OCI-LY1 (cell line): ENCODE data around the gene CDC42BPB.

Source experiments
- H2AFZ ChIP-seq: fragments of 200-600 bp; sonication (generic), shearing (Covaris generic); 2 replicates; pipeline ENCODE4 v1.6.0; 2014; ENCODE audit warnings: antibody characterized with exemption, mild to moderate bottlenecking, low read length
- H3F3A ChIP-seq: fragments of 200-600 bp; sonication (generic), shearing (Covaris generic); 2 replicates; pipeline ENCODE4 v1.6.0; 2014; ENCODE audit warnings: mild to moderate bottlenecking, antibody characterized with exemption, low read length, moderate library complexity; ENCODE audit not compliant: insufficient read depth
- H3K27ac ChIP-seq: fragments of 200-600 bp; sonication (generic); 2 replicates; pipeline ENCODE4 v1.5.1; 2014; ENCODE audit warnings: low read length, mixed run types, mild to moderate bottlenecking, low read depth; ENCODE audit not compliant: poor library complexity, severe bottlenecking
- H3K27me3 ChIP-seq: fragments of 200-600 bp; sonication (generic); 2 replicates; pipeline ENCODE4 v1.6.0; 2014; ENCODE audit warnings: antibody characterized with exemption, mild to moderate bottlenecking, low read length, moderate library complexity; ENCODE audit not compliant: insufficient read depth
- H3K36me3 ChIP-seq: fragments of 200-600 bp; sonication (generic); 2 replicates; pipeline ENCODE4 v1.6.1; 2014; ENCODE audit warnings: mild to moderate bottlenecking, antibody characterized with exemption, low read length, moderate library complexity, mixed read lengths; ENCODE audit not compliant: insufficient read depth
- H3K4me1 ChIP-seq: fragments of 200-600 bp; sonication (generic); 2 replicates; pipeline ENCODE4 v1.5.1; 2014; ENCODE audit warnings: mild to moderate bottlenecking, low read length, moderate library complexity; ENCODE audit not compliant: insufficient read depth, severe bottlenecking
- H3K4me2 ChIP-seq: fragments of 200-600 bp; sonication (generic), shearing (Covaris generic); 2 replicates; pipeline ENCODE4 v1.6.1; 2014; ENCODE audit warnings: low read length
- H3K4me3 ChIP-seq: fragments of 200-600 bp; sonication (generic); 2 replicates; pipeline ENCODE4 v1.5.1; 2014; ENCODE audit warnings: low read length, low read depth, mild to moderate bottlenecking, mixed read lengths; ENCODE audit not compliant: poor library complexity, severe bottlenecking
- H3K79me2 ChIP-seq: fragments of 200-600 bp; shearing (Covaris generic); 2 replicates; pipeline ENCODE4 v1.6.1; 2016; ENCODE audit warnings: mixed run types, low read length, mixed read lengths; ENCODE audit not compliant: insufficient read depth
- H3K9ac ChIP-seq: fragments of 200-600 bp; sonication (generic), shearing (Covaris generic); 2 replicates; pipeline ENCODE4 v1.6.1; 2014; ENCODE audit warnings: mild to moderate bottlenecking, low read length, mixed read lengths
- H3K9me2 ChIP-seq: fragments of 200-600 bp; sonication (generic), shearing (Covaris generic); 2 replicates; pipeline ENCODE4 v1.6.1; 2014; ENCODE audit warnings: low read depth, mild to moderate bottlenecking, low read length, mixed read lengths
- H3K9me3 ChIP-seq: fragments of 200-600 bp; shearing (Covaris generic); 2 replicates; pipeline ENCODE4 v1.6.1; 2014; ENCODE audit warnings: low read length, mixed read lengths
- H4K20me1 ChIP-seq: fragments of 200-600 bp; sonication (generic), shearing (Covaris generic); 2 replicates; pipeline ENCODE4 v1.6.0; 2016; ENCODE audit warnings: mild to moderate bottlenecking, low read length; ENCODE audit not compliant: insufficient read depth
- CTCF ChIP-seq: fragments of 200-600 bp; sonication (generic), shearing (Covaris generic); IDR thresholded peaks from 2 replicates; pipeline ENCODE4 v1.5.1; 2017; ENCODE audit warnings: mild to moderate bottlenecking, antibody characterized with exemption, low read length, moderate library complexity, mixed read lengths
- EZH2 ChIP-seq: fragments of 200-600 bp; sonication (generic), shearing (Covaris generic); IDR thresholded peaks from 2 replicates; pipeline ENCODE4 v1.8.0; 2017; ENCODE audit warnings: borderline replicate concordance, mixed run types, mild to moderate bottlenecking, antibody characterized with exemption, low read length, moderate library complexity, mixed read lengths

Gene CDC42BPB

GRCh38 chr14:103007555-103007954, 49.8 kb downstream of the CDC42BPB start:
- Histone ChIP-seq H4K20me1 (no peaks in the 10 kb centered on the region), H3K4me3 (no peak overlapping the region), H3K4me2 (no peak overlapping the region), H3K36me3 (no peaks in the 10 kb centered on the region), H3K9ac (no peak overlapping the region), H3F3A (no peaks in the 10 kb centered on the region), H2AFZ (no peak overlapping the region), H3K79me2 (no peaks in the 10 kb centered on the region), H3K27me3 (no peaks in the 10 kb centered on the region; the same call in 1 of the 2 replicates), H3K4me1 (peaks cover 3% of the 10 kb centered on the region), H3K9me3 (no peaks in the 10 kb centered on the region), H3K27ac (no peak overlapping the region), H3K9me2 (no peaks in the 10 kb centered on the region)
- TF ChIP-seq CTCF (no peak), EZH2 (no peak)

- Histone ChIP-seq H3K9ac (no peak overlapping the region), H2AFZ (no peak overlapping the region), H3F3A (no peaks in the 10 kb centered on the region), H3K4me2 (no peak overlapping the region), H3K9me2 (no peaks in the 10 kb centered on the region), H4K20me1 (no peaks in the 10 kb centered on the region), H3K79me2 (no peaks in the 10 kb centered on the region), H3K27ac (no peak overlapping the region), H3K27me3 (no peaks in the 10 kb centered on the region; the same call in 1 of the 2 replicates), H3K9me3 (no peaks in the 10 kb centered on the region), H3K36me3 (no peaks in the 10 kb centered on the region), H3K4me1 (peaks cover 8% of the 10 kb centered on the region), H3K4me3 (no peak overlapping the region)
- no peak for TF ChIP-seq EZH2
- TF ChIP-seq CTCF = no peak
Measured at GRCh38 chr14:103006991-103007520, 50.3 kb downstream of the CDC42BPB start.

- Histone ChIP-seq H3K79me2 (no peaks in the 10 kb centered on the region), H3K36me3 (no peaks in the 10 kb centered on the region), H3K9me3 (no peaks in the 10 kb centered on the region), H3F3A (no peaks in the 10 kb centered on the region), H3K9ac (no peak overlapping the region), H3K9me2 (no peaks in the 10 kb centered on the region), H4K20me1 (no peaks in the 10 kb centered on the region), H3K4me1 (peaks cover 17% of the 10 kb centered on the region), H3K27ac (no peak overlapping the region), H3K27me3 (no peaks in the 10 kb centered on the region; the same call in 1 of the 2 replicates), H3K4me2 (no peak overlapping the region), H3K4me3 (no peak overlapping the region), H2AFZ (no peak overlapping the region)
- TF ChIP-seq CTCF = no peak
- no peak for TF ChIP-seq EZH2
Measured at GRCh38 chr14:103006106-103006505, 51.2 kb downstream of the CDC42BPB start.
